HL-60 (cell line): Measurements from ENCODE around the gene CFAP92.

Source experiments
- DNase-seq, 2 experiments: peaks; one replicate each; pipeline ENCODE4 v3.0.0-alpha.2; 2010 to 2020; ENCODE audit warnings: low read depth in 1 of 2, low spot score in 1 of 2
- H3K27ac ChIP-seq: fragments of 250-450 bp; sonication (Bioruptor Pico); replicated peaks from 2 replicates; pipeline ENCODE4 v1.5.1; 2020; ENCODE audit warnings: mild to moderate bottlenecking, moderate library complexity
- H3K27me3 ChIP-seq: fragments of 250-450 bp; sonication (Bioruptor Pico); 2 replicates; pipeline ENCODE4 v1.5.1; 2021; ENCODE audit warnings: mild to moderate bottlenecking, moderate library complexity; ENCODE audit not compliant: insufficient read depth, poor library complexity, severe bottlenecking
- H3K4me3 ChIP-seq: replicated peaks from 2 replicates; pipeline ENCODE4 v1.5.1; 2011; ENCODE audit warnings: mild to moderate bottlenecking, control low read depth, low read length; ENCODE audit not compliant: insufficient read depth
- GABPA ChIP-seq: IDR thresholded peaks from 2 replicates; pipeline ENCODE4 v1.6.1; 2012; ENCODE audit warnings: low read depth
- POLR2AphosphoS5 ChIP-seq: IDR thresholded peaks from 2 replicates; pipeline ENCODE4 v1.6.1; 2012; ENCODE audit warnings: low read depth
- SPI1 ChIP-seq: IDR thresholded peaks from 2 replicates; pipeline ENCODE4 v1.6.1; 2012; ENCODE audit warnings: low read depth, mild to moderate bottlenecking, borderline replicate concordance
- TF ChIP-seq, protein P1 (sequence below): IDR thresholded peaks from one replicate; pipeline ENCODE4 v1.5.1; 2011; ENCODE audit warnings: low read length, control low read depth, inconsistent platforms; ENCODE audit not compliant: insufficient read depth
- TF ChIP-seq, protein P2 (sequence below): IDR thresholded peaks from 2 replicates; pipeline ENCODE4 v1.6.1; 2012; ENCODE audit warnings: low read depth; ENCODE audit not compliant: insufficient replicate concordance

Gene CFAP92

DNA sequence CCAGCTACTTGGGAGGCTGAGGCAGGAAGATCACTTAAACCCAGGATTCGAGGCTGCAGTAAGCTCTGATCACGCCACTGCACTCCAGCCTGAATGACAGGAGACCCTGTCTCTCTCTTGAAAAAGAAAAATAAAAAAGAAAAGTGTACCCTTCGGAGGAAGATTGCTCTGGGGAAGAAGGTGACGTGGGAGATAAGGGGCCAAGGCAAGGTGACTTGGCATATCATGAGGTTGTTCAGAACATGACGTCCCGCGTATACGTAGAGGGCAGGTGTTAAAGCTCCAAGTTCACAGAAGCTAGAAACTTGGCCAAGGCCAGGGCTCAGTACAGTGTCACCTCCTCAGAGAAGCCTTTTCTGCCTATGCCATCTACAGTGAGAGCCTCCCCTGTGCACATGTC is 121.1 kb downstream of the CFAP92 start:
- TF ChIP-seq SPI1: no peak
- TF ChIP-seq, protein P1, sequence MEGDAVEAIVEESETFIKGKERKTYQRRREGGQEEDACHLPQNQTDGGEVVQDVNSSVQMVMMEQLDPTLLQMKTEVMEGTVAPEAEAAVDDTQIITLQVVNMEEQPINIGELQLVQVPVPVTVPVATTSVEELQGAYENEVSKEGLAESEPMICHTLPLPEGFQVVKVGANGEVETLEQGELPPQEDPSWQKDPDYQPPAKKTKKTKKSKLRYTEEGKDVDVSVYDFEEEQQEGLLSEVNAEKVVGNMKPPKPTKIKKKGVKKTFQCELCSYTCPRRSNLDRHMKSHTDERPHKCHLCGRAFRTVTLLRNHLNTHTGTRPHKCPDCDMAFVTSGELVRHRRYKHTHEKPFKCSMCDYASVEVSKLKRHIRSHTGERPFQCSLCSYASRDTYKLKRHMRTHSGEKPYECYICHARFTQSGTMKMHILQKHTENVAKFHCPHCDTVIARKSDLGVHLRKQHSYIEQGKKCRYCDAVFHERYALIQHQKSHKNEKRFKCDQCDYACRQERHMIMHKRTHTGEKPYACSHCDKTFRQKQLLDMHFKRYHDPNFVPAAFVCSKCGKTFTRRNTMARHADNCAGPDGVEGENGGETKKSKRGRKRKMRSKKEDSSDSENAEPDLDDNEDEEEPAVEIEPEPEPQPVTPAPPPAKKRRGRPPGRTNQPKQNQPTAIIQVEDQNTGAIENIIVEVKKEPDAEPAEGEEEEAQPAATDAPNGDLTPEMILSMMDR: no peak
- TF ChIP-seq, protein P2, sequence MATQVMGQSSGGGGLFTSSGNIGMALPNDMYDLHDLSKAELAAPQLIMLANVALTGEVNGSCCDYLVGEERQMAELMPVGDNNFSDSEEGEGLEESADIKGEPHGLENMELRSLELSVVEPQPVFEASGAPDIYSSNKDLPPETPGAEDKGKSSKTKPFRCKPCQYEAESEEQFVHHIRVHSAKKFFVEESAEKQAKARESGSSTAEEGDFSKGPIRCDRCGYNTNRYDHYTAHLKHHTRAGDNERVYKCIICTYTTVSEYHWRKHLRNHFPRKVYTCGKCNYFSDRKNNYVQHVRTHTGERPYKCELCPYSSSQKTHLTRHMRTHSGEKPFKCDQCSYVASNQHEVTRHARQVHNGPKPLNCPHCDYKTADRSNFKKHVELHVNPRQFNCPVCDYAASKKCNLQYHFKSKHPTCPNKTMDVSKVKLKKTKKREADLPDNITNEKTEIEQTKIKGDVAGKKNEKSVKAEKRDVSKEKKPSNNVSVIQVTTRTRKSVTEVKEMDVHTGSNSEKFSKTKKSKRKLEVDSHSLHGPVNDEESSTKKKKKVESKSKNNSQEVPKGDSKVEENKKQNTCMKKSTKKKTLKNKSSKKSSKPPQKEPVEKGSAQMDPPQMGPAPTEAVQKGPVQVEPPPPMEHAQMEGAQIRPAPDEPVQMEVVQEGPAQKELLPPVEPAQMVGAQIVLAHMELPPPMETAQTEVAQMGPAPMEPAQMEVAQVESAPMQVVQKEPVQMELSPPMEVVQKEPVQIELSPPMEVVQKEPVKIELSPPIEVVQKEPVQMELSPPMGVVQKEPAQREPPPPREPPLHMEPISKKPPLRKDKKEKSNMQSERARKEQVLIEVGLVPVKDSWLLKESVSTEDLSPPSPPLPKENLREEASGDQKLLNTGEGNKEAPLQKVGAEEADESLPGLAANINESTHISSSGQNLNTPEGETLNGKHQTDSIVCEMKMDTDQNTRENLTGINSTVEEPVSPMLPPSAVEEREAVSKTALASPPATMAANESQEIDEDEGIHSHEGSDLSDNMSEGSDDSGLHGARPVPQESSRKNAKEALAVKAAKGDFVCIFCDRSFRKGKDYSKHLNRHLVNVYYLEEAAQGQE: no peak
- TF ChIP-seq GABPA: no peak
- no peak for TF ChIP-seq POLR2AphosphoS5
- no peak for DNase-seq
- H3K27ac ChIP-seq: no peak overlapping the region
- no peaks in the 10 kb centered on the region for H3K27me3 ChIP-seq
- H3K4me3 ChIP-seq: no peak overlapping the region

DNA sequence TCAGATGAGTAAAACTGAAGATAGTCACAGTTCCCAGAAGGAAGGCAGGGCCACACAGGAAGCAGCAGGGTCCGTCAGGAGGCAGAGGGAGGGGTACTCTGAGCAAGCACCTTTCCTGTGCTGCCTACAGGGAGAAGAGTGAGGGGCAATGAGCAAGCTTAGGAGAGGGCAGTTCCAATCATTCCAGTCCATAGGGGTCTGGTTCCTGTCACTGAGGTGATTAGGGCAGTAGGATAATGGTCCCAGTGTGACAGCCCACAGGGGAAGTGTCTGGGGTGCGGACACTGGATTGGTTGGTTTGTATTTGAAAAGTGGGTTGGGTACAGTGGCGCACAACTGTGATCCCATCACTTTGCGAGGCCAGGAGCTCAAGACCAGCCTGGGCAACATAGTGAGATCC is 121.6 kb downstream of the CFAP92 start:
- Histone ChIP-seq H3K27ac (no peak overlapping the region), H3K27me3 (no peaks in the 10 kb centered on the region), H3K4me3 (no peak overlapping the region)
- TF ChIP-seq GABPA: no peak
- TF ChIP-seq, protein P1: no peak
- no peak for TF ChIP-seq POLR2AphosphoS5
- no peak for TF ChIP-seq SPI1
- TF ChIP-seq, protein P2: no peak
- DNase-seq: no peak

DNA sequence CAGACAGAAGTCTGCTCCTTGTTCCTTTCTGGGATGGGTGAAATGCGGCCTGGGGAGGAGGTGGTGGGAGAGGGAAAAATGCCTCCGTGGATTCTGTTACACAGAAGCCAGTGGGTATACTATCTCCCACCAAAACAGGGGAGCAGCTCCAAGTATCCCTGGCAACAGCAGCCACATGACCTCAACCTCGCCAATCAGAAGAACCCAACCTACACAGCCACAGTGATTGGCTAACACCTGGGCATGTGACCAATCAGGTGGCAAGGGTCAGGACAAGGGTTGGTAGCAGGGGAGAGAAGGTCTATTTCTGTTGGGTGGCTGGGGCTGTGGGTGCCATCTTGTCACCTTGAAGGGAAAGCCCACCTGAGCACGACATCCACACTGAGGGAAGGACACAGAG is 123.5 kb downstream of the CFAP92 start:
- Histone ChIP-seq H3K27ac (no peak overlapping the region), H3K4me3 (no peak overlapping the region), H3K27me3 (no peaks in the 10 kb centered on the region)
- TF ChIP-seq, protein P1: no peak
- no peak for TF ChIP-seq POLR2AphosphoS5
- no peak for DNase-seq
